Activated CD4-positive, alpha-beta T cell treated with anti-CD3 and anti-CD28 coated beads, Interleukin-2, amount 10 ng/mL, durations not matched to agents 24 days and 14 days (primary cell): Measurements from ENCODE around the gene TAPT1. TPM values are rescaled to one million over a fixed set of nuclear protein-coding genes. Genes with fewer than 3 reads are reported as not detected.

Experiments
- DNase-seq: peaks from one replicate; pipeline ENCODE4 v3.0.0; 2022
- H3K27ac Mint-ChIP-seq: one replicate; pipeline ENCODE4 v1.8.0; 2022; ENCODE audit warnings: mild to moderate bottlenecking, mixed read lengths
- H3K27me3 Mint-ChIP-seq: one replicate; pipeline ENCODE4 v1.8.0; 2022; ENCODE audit warnings: mixed read lengths
- H3K36me3 Mint-ChIP-seq: one replicate; pipeline ENCODE4 v1.8.0; 2022; ENCODE audit warnings: low read depth, mild to moderate bottlenecking, mixed read lengths
- H3K4me1 Mint-ChIP-seq: one replicate; pipeline ENCODE4 v1.8.0; 2021; ENCODE audit warnings: mixed read lengths
- H3K4me3 Mint-ChIP-seq: one replicate; pipeline ENCODE4 v1.8.0; 2022; ENCODE audit warnings: mild to moderate bottlenecking, moderate library complexity, mixed read lengths
- H3K9me3 Mint-ChIP-seq: one replicate; pipeline ENCODE4 v1.8.0; 2021; ENCODE audit warnings: mixed read lengths
- intact Hi-C: fragments of 100-400 bp; cut with micrococcal nuclease; formaldehyde crosslinking; loops from one replicate; pipeline ENCODE4 v1.15.1; 2023
- total RNA-seq: library from RNA; stranded (reverse); gene quantifications from 2 replicates; pipeline ENCODE4 v1.2.3, GENCODE V29; 2022

Gene TAPT1
- total RNA-seq, 1 donor from 2014 or later, result 29.3 TPM

DNA sequence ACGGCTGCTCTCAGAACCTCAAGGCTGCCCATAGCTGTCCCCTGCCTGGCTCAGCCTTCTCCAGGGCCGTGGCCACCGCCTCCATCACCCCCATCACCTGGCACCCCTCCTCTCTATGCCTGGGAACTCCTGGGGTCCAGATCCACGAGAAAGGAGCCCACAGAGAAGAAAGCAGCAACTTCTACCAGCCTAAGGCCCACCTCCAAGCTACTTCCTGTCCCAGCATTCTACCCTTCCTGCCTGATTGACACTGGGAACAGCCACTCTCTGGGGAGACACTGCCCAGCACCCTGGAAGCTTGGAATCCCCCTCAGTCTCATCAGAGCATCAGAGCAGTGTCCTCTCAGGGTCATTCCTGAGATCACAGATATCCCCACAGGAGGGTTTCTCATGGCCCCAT lies 105.6 kb downstream of the TAPT1 start:
- peaks cover 10% of the 10 kb centered on the region for H3K4me1 Mint-ChIP-seq
- no peak for DNase-seq
- H3K27me3 Mint-ChIP-seq, result no peaks in the 10 kb centered on the region
- peaks cover 4% of the 10 kb centered on the region for H3K9me3 Mint-ChIP-seq
- no peak overlapping the region for H3K27ac Mint-ChIP-seq
- intact Hi-C loops, result no loop called here
- no peaks in the 10 kb centered on the region for H3K36me3 Mint-ChIP-seq
- H3K4me3 Mint-ChIP-seq, result no peak overlapping the region

DNA sequence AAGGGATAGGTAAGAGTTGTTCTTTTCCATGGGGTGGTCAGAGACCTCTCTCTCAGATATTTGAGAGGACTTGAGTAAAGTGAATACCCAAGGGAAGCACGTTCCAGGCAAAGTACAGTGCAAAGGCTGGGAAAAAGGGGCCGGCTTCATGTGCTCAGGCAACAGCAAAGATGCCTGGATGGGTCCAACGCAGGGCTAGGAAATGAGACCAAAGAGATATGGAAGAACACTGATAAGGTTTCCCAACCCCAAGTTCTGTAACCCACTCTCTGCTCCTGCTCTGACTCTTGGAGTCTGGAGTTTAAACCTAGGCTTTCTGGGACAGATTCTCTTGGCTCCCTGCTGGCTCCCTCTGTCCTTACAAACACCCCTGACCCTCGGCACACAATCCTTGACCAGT lies 106.3 kb downstream of the TAPT1 start:
- intact Hi-C loops, result no loop called here
- peaks cover 4% of the 10 kb centered on the region for H3K9me3 Mint-ChIP-seq
- H3K4me3 Mint-ChIP-seq, result no peak overlapping the region
- no peaks in the 10 kb centered on the region for H3K36me3 Mint-ChIP-seq
- DNase-seq, result no peak
- H3K4me1 Mint-ChIP-seq, result peaks cover 10% of the 10 kb centered on the region
- H3K27me3 Mint-ChIP-seq, result no peaks in the 10 kb centered on the region
- no peak overlapping the region for H3K27ac Mint-ChIP-seq

DNA sequence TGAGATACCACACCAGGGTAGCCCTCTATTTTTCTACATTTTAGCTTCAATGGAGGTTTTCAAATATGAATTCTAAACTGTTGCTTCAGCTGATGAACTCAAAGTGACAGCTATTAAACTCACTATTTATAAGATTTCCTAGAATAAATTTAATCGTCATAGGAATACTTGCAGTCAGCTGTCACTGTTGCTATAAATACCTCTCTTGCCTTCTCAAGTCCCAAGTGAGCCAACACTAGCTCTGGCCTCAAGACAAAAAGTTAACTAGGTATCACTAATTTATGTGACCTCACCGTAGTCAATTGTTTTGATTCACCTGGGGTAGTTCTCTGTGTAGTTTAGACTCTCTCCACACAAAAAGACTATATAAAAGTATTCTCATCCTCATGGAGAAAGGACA lies 108.2 kb downstream of the TAPT1 start:
- no peaks in the 10 kb centered on the region for H3K27me3 Mint-ChIP-seq
- no peak overlapping the region for H3K4me3 Mint-ChIP-seq
- H3K4me1 Mint-ChIP-seq, result peaks cover 10% of the 10 kb centered on the region
- no peak for DNase-seq
- no peaks in the 10 kb centered on the region for H3K36me3 Mint-ChIP-seq
- intact Hi-C loops, result no loop called here
- H3K9me3 Mint-ChIP-seq, result peaks cover 4% of the 10 kb centered on the region
- H3K27ac Mint-ChIP-seq, result no peak overlapping the region

DNA sequence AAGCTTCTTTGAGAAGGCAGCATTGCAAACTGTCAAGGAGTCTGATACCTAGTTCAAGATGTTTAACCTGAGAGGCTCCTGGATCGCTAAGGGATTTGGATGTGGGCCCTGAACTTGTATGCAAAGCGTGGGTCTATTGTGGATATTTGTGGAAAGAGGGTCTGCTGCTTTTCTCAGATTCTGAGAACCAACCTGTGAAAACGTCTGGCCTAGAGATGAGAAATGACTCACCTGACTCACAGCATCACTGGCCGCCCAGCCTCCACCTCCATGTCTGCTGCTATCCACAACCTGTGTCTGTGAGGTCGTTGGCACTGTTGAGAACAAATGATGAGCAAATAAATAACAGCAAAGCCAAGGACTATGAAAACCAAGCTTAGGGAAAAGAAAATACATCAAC lies 109.1 kb downstream of the TAPT1 start:
- peaks cover 4% of the 10 kb centered on the region for H3K9me3 Mint-ChIP-seq
- no peaks in the 10 kb centered on the region for H3K36me3 Mint-ChIP-seq
- H3K4me3 Mint-ChIP-seq, result no peak overlapping the region
- no peaks in the 10 kb centered on the region for H3K27me3 Mint-ChIP-seq
- DNase-seq, result no peak
- H3K4me1 Mint-ChIP-seq, result peaks cover 2% of the 10 kb centered on the region
- intact Hi-C loops, result no loop called here
- no peak overlapping the region for H3K27ac Mint-ChIP-seq

DNA sequence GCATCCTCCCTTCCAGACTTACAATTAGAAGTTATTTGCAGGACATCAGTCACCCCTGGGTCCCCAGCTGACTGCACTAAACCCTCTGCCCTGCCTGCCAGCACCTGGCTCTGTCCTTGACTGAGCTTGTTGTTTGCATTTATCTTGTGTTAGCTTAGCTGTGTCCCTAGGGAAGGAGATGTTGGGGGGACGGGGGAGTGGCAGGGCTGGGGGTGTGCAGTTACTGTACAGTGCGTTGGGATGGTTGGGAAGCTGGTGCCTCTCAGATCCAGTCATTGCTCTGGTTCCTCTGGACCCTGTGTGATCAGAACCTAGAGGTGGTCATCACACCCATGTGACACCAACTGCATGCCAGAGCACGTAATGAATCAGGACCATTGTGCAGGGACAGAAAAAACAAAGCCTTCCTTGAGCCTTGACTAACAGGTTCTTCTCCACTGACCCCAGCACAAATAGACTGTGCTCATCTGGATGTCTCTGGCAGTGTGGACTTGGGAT lies 109.7 kb downstream of the TAPT1 start:
- peaks cover 4% of the 10 kb centered on the region for H3K9me3 Mint-ChIP-seq
- no peak for DNase-seq
- H3K27ac Mint-ChIP-seq, result no peak overlapping the region
- peaks cover 3% of the 10 kb centered on the region for H3K27me3 Mint-ChIP-seq
- H3K36me3 Mint-ChIP-seq, result no peaks in the 10 kb centered on the region
- intact Hi-C loops, result no loop called here
- no peaks in the 10 kb centered on the region for H3K4me1 Mint-ChIP-seq
- H3K4me3 Mint-ChIP-seq, result no peak overlapping the region

DNA sequence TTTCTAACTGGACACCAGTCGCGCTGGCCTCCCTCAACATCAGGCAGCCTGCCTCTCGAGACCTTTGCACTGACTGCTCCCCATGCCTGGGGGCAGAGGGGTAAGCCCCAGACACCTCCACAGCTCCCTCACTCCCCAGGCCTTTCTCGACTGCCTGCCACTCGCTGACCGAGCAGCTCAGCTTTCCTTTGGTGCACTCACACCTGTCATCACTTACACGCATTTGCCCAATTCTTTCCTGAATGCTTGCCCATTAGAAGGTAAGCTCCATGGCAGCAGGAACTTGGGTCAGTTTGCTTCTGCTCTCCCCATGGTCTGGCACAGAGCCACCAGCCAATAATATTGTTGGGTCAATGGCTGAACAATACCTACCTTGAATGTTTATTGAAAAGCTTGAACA lies 110.3 kb downstream of the TAPT1 start:
- Mint-ChIP-seq H3K4me3 (no peak overlapping the region), H3K9me3 (peaks cover 4% of the 10 kb centered on the region), H3K4me1 (no peaks in the 10 kb centered on the region), H3K36me3 (no peaks in the 10 kb centered on the region), H3K27me3 (peaks cover 3% of the 10 kb centered on the region), H3K27ac (no peak overlapping the region)
- DNase-seq, result no peak
- intact Hi-C loops, result no loop called here

DNA sequence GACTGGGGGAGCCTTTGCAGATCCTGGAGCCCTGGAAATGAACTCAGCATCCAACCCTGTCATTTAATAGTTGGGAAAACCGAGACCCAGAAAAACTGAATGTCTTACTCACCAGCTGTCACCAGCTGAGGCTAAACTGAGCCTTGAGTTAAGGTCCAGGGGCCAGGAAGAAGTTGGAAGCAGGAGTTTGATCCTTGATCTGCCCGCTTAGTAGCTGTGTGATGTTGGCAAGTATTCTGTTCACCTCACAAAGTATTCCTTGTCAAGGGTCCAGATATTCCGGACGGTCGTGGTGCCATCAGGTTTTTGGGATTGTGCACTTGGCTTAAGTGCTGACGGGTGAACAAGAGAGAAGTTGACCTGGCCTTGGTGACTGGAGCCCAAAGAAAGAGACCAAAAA lies 111.7 kb downstream of the TAPT1 start:
- Mint-ChIP-seq H3K4me1 (no peaks in the 10 kb centered on the region), H3K36me3 (no peaks in the 10 kb centered on the region), H3K27ac (no peak overlapping the region), H3K9me3 (no peaks in the 10 kb centered on the region), H3K4me3 (no peak overlapping the region), H3K27me3 (peaks cover 3% of the 10 kb centered on the region)
- intact Hi-C loops, result no loop called here
- no peak for DNase-seq

DNA sequence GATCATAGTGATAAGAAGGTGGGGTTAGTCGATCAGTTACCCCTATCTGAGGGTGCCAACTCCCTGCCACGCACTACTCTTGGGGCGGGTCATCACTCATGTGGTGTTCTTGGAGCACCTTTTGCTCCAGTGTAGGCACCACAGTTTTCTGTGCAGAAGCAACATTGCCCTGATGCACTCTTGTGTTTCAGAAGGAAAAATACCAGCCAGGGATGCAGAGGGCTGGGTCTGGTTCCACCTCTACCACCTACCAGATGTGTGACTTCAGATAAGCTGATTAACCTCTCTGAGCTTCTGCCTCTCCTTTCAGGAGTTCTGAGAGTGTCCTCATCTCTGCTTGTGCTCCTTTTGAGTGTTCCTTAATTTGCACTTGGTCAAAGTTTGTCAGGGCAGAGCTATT lies 112.5 kb downstream of the TAPT1 start:
- intact Hi-C loops, result no loop called here
- DNase-seq, result no peak
- H3K27me3 Mint-ChIP-seq, result peaks cover 3% of the 10 kb centered on the region
- H3K36me3 Mint-ChIP-seq, result no peaks in the 10 kb centered on the region
- no peaks in the 10 kb centered on the region for H3K4me1 Mint-ChIP-seq
- no peak overlapping the region for H3K4me3 Mint-ChIP-seq
- no peak overlapping the region for H3K27ac Mint-ChIP-seq
- no peaks in the 10 kb centered on the region for H3K9me3 Mint-ChIP-seq

DNA sequence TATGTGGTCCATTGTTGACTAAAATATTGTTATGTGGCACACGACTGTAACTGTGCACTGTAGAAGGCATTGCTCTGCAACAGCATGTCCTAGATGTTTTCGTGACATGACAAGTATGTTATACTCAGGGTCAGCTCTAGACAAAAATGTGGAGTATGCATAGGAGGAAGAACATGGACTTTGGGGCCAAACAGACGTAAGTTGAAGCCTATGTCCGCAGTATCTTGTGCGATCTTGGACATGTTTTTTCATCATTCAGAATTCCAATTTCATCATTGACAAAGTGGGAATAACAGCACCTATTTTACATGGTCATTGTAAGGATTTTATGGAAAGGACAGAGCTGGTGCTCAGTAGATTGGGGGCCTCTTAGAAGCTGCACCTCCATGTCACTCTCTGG lies 114.7 kb downstream of the TAPT1 start:
- H3K27ac Mint-ChIP-seq, result no peak overlapping the region
- no peaks in the 10 kb centered on the region for H3K4me1 Mint-ChIP-seq
- DNase-seq, result no peak
- peaks cover 3% of the 10 kb centered on the region for H3K27me3 Mint-ChIP-seq
- intact Hi-C loops, result no loop called here
- H3K9me3 Mint-ChIP-seq, result no peaks in the 10 kb centered on the region
- no peak overlapping the region for H3K4me3 Mint-ChIP-seq
- H3K36me3 Mint-ChIP-seq, result no peaks in the 10 kb centered on the region

DNA sequence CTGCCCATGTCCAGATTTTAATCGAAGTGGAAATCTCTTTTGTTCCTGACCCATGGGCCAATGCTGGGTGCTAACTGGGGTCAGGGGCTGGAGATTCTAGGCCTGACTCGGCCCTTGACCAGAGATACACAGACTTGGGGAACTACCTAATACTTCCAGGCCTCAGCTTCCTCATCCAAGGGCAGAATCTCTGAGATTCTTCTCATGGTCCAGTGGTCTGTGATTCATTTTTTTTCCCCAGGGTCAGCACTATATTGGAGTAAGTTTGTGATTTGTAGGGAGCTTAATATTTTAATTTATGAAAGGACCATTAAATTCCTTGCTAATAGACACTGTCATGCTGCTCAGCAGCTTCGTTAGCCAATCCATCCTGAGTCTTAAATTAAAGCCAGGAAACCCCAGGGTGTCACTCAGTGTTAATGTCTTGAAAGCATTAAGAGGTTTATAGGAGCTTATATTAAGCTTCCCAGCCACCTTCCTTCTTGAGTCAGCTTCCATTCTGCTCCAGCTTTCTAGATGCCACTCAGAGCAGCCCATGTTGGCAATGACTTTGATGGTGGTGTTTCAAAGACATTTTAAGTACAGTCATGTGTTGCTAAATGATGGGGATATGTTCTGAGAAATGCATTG lies 115.5 kb downstream of the TAPT1 start:
- Mint-ChIP-seq H3K27me3 (peaks cover 3% of the 10 kb centered on the region), H3K4me1 (no peaks in the 10 kb centered on the region), H3K36me3 (no peaks in the 10 kb centered on the region), H3K27ac (no peak overlapping the region), H3K4me3 (no peak overlapping the region), H3K9me3 (no peaks in the 10 kb centered on the region)
- intact Hi-C loops, result no loop called here
- DNase-seq, result no peak

Other genes starting within 250 kb of the TAPT1 start
- not detected in 2 replicates for gene PROM1, start 142.4 kb downstream of the TAPT1 start, total RNA-seq